Measurements from ENCODE around the gene PLA2R1. TPM values are rescaled to one million over a fixed set of nuclear protein-coding genes. Genes with fewer than 3 reads are reported as not detected.

Gene PLA2R1
- polyA plus RNA-seq, 2 of the 4 experiments (the other 2 are of a cell fraction), result 3.3 to 6.8 TPM

- POLR2A ChIA-PET, result no interaction called here
- CTCF ChIA-PET, result interaction anchor here (1.0 to 5.5 kb wide), 6 partner anchors 9 to 820 kb away, joined by 3 to 32 read pairs (median 3); no protein-coding TSS in a partner anchor
- DNase-seq (ENCODE audit: low read depth in 1 of 2, low spot score in 1 of 2) (no peak), FAIRE-seq (no peak), ATAC-seq (no peak)
- 84% methylated on average over 3 of the region's 3 CpGs for WGBS (ENCODE audit: missing lambda C conversion rate)
- Histone ChIP-seq H3K9me3 (no peaks in the 10 kb centered on the region), H3K4me3 (no peak overlapping the region), H3K4me2 (no peak overlapping the region), H3K27ac (no peak overlapping the region), H3K4me1 (no peaks in the 10 kb centered on the region)
- TF ChIP-seq CHD2 (IDR thresholded peaks at IDR 0.05; ENCODE audit: low read length, partially characterized antibody) (no peak), MAZ (IDR thresholded peaks at IDR 0.05; ENCODE audit: borderline replicate concordance, low read depth, low read length) (no peak), ATOH8 (CRISPR knock-in tag; IDR thresholded peaks at IDR 0.05; ENCODE audit: low read depth) (no peak), RNF2 (IDR thresholded peaks at IDR 0.05; ENCODE audit: borderline replicate concordance, low read depth) (no peak)
These were observed 124.0 kb downstream of the PLA2R1 start for GRCh38 chr2:159938395-159938794.

- POLR2A ChIA-PET, result no interaction called here
- WGBS (ENCODE audit: missing lambda C conversion rate), result 84% methylated on average over 4 of the region's 4 CpGs
These were observed 125.9 kb downstream of the PLA2R1 start for GRCh38 chr2:159936471-159936870.

GRCh38 chr2:159933727-159934049 is 128.7 kb downstream of the PLA2R1 start:
- WGBS (ENCODE audit: missing lambda C conversion rate), result 81% methylated on average over 2 of the region's 2 CpGs
- ChIA-PET CTCF (no interaction called here), POLR2A (no interaction called here)
- Histone ChIP-seq H3K4me1 (no peaks in the 10 kb centered on the region), H3K27ac (no peak overlapping the region), H3K4me2 (no peak overlapping the region), H3K4me3 (no peak overlapping the region), H3K9me3 (no peaks in the 10 kb centered on the region)
- no peak for ATAC-seq
- FAIRE-seq, result no peak
- no peak for DNase-seq (ENCODE audit: low read depth in 1 of 2, low spot score in 1 of 2)
- TF ChIP-seq CTCF (IDR thresholded peaks at IDR 0.05), result no peak
- TF ChIP-seq JUN (IDR thresholded peaks at IDR 0.05), result no peak
- no peak for TF ChIP-seq SREBF2 (IDR thresholded peaks at IDR 0.05)
- TF ChIP-seq ZC3H11A (IDR thresholded peaks at IDR 0.05), result no peak
- TF ChIP-seq KDM5A (IDR thresholded peaks at IDR 0.05), result no peak
- no peak for TF ChIP-seq SMC3 (IDR thresholded peaks at IDR 0.05)
- TF ChIP-seq HOXA7 (CRISPR knock-in tag; IDR thresholded peaks at IDR 0.05), result no peak
- TF ChIP-seq ATOH8 (CRISPR knock-in tag; IDR thresholded peaks at IDR 0.05; ENCODE audit: low read depth), result no peak
- TF ChIP-seq HOXB13 (CRISPR knock-in tag; IDR thresholded peaks at IDR 0.05; ENCODE audit: low read depth), result no peak
- TF ChIP-seq CHD2 (IDR thresholded peaks at IDR 0.05; ENCODE audit: low read length, partially characterized antibody), result no peak
- TF ChIP-seq RARB (CRISPR knock-in tag; IDR thresholded peaks at IDR 0.05), result no peak
- no peak for TF ChIP-seq CEBPB (IDR thresholded peaks at IDR 0.05)
- TF ChIP-seq HOXB5 (CRISPR knock-in tag; IDR thresholded peaks at IDR 0.05), result no peak
- no peak for TF ChIP-seq CBX2 (IDR thresholded peaks at IDR 0.05; ENCODE audit: borderline replicate concordance, low read depth)
- TF ChIP-seq MYC (IDR thresholded peaks at IDR 0.05; ENCODE audit: borderline replicate concordance, low read length), result no peak
- TF ChIP-seq RCOR1 (IDR thresholded peaks at IDR 0.05; ENCODE audit: low read depth, low read length), result no peak
- no peak for TF ChIP-seq MAFK (IDR thresholded peaks at IDR 0.05; ENCODE audit: partially characterized antibody)

More at GRCh38 chr2:159936471-159936870, 125.9 kb downstream of the PLA2R1 start:
- ATAC-seq (0 out of 6 replicates have a peak, but pooled peaks of 1 of the 2 experiments have one; percentile 33), DNase-seq (ENCODE audit: low read depth in 1 of 2, low spot score in 1 of 2) (peak; percentile 14 to 55), FAIRE-seq (no peak)
- Histone ChIP-seq H3K27ac (no peak overlapping the region), H3K4me2 (no peak overlapping the region), H3K9me3 (no peaks in the 10 kb centered on the region), H3K4me1 (no peaks in the 10 kb centered on the region), H3K4me3 (no peak overlapping the region)
- TF ChIP-seq USF2 (IDR thresholded peaks at IDR 0.05) (peak; percentile 76), REST (IDR thresholded peaks at IDR 0.05) (no peak)
- CTCF ChIA-PET, result no interaction called here

Data from A549 (cell line).